IMR-90 (cell line): Measurements from ENCODE around the gene RAI14. TPM values are rescaled to one million over a fixed set of nuclear protein-coding genes. Genes with fewer than 3 reads are reported as not detected.

Source experiments
- ATAC-seq: fragments of 200-7000 bp; cut with Tn5 transposase; 2 replicates; pipeline ENCODE4 v1.9.1; 2020; ENCODE audit warnings: low read depth, mild to moderate bottlenecking, moderate library complexity
- BruUV-seq: library from RNA; stranded (reverse); fragments of 400-500 nt; replicated peaks from 2 replicates; lab custom pipeline; 2021; lab: Mats Ljungman, UMichigan
- CTCF ChIA-PET: fragments of 300-600 bp; formaldehyde crosslinking; extraction: SDS; loops from one replicate; lab custom pipeline; 2021; ENCODE audit warnings: antibody characterized with exemption; lab: Yijun Ruan, JAX
- POLR2A ChIA-PET: fragments of 300-600 bp; sonication (Branson Sonifier 250); formaldehyde crosslinking; loops from one replicate; lab custom pipeline; 2022; ENCODE audit warnings: antibody characterized with exemption; ENCODE audit not compliant: unreplicated experiment; lab: Charles Lee
- DNase-seq: peaks from one replicate; pipeline ENCODE4 v3.0.0; 2013
- H2AFZ ChIP-seq: replicated peaks from 2 replicates; pipeline ENCODE3; 2013; ENCODE audit warnings: low read length, mild to moderate bottlenecking; ENCODE audit not compliant: poor library complexity
- H2AK5ac ChIP-seq: 2 replicates; pipeline ENCODE4 v1.6.1; 2013; ENCODE audit warnings: low read depth, low read length, inconsistent platforms
- H2AK9ac ChIP-seq: replicated peaks from 2 replicates; pipeline ENCODE3; 2013; ENCODE audit warnings: mild to moderate bottlenecking, low read depth, low read length, moderate library complexity; ENCODE audit not compliant: poor library complexity
- H2BK120ac ChIP-seq: 2 replicates; pipeline ENCODE4 v1.6.1; 2013; ENCODE audit warnings: low read depth, low read length, inconsistent platforms
- H2BK15ac ChIP-seq: 3 replicates; pipeline ENCODE4 v1.6.1; 2013; ENCODE audit warnings: low read depth, low read length, inconsistent platforms
- H2BK20ac ChIP-seq: 2 replicates; pipeline ENCODE4 v1.6.1; 2013; ENCODE audit warnings: low read depth, mild to moderate bottlenecking, inconsistent platforms, low read length, moderate library complexity
- H2BK5ac ChIP-seq: 2 replicates; pipeline ENCODE4 v1.6.1; 2013; ENCODE audit warnings: mild to moderate bottlenecking, low read depth, low read length, inconsistent platforms; ENCODE audit not compliant: poor library complexity, severe bottlenecking
- H3K14ac ChIP-seq: replicated peaks from 2 replicates; pipeline ENCODE4 v1.6.1; 2013; ENCODE audit warnings: low read depth, low read length, inconsistent platforms
- H3K18ac ChIP-seq: 2 replicates; pipeline ENCODE4 v1.6.1; 2013; ENCODE audit warnings: low read depth, low read length, control low read depth
- H3K23ac ChIP-seq: 2 replicates; pipeline ENCODE4 v1.6.1; 2013; ENCODE audit warnings: low read depth, low read length, inconsistent platforms
- H3K27ac ChIP-seq: 2 replicates; pipeline ENCODE4 v1.5.1; 2013; ENCODE audit warnings: mild to moderate bottlenecking, control low read depth, low read length; ENCODE audit not compliant: insufficient read depth
- H3K27me3 ChIP-seq: 2 replicates; pipeline ENCODE4 v1.6.1; 2013; ENCODE audit warnings: low read length; ENCODE audit not compliant: control insufficient read depth, insufficient read depth
- H3K36me3 ChIP-seq: 2 replicates; pipeline ENCODE4 v1.6.1; 2013; ENCODE audit warnings: low read length, mixed read lengths; ENCODE audit not compliant: control insufficient read depth, insufficient read depth
- H3K4ac ChIP-seq: 2 replicates; pipeline ENCODE4 v1.6.1; 2013; ENCODE audit warnings: low read depth, low read length, inconsistent platforms
- H3K4me1 ChIP-seq: 2 replicates; pipeline ENCODE4 v1.6.1; 2013; ENCODE audit warnings: low read length, mixed read lengths; ENCODE audit not compliant: control insufficient read depth, insufficient read depth
- H3K4me2 ChIP-seq: 2 replicates; pipeline ENCODE4 v1.6.1; 2013; ENCODE audit warnings: low read depth, mild to moderate bottlenecking, control low read depth, low read length, moderate library complexity
- H3K4me3 ChIP-seq: 2 replicates; pipeline ENCODE4 v1.5.1; 2013; ENCODE audit warnings: low read depth, mild to moderate bottlenecking, control low read depth, low read length, moderate library complexity; ENCODE audit not compliant: insufficient read depth
- H3K56ac ChIP-seq: 2 replicates; pipeline ENCODE4 v1.6.1; 2013; ENCODE audit warnings: low read length, inconsistent platforms; ENCODE audit not compliant: insufficient read depth; ENCODE audit errors: extremely low read depth
- H3K79me1 ChIP-seq, 2 experiments: 2 replicates each; pipeline ENCODE4 v1.6.1; 2013; ENCODE audit warnings: low read length in 2 of 2, inconsistent platforms in 1 of 2, low read depth in 1 of 2
- H3K9ac ChIP-seq: 2 replicates; pipeline ENCODE4 v1.6.1; 2013; ENCODE audit warnings: low read depth, low read length, control low read depth
- H3K9me1 ChIP-seq: 2 replicates; pipeline ENCODE4 v1.6.1; 2013; ENCODE audit warnings: low read length, inconsistent platforms; ENCODE audit not compliant: insufficient read depth
- H3K9me3 ChIP-seq: 2 replicates; pipeline ENCODE4 v1.6.1; 2013; ENCODE audit warnings: low read length; ENCODE audit not compliant: control insufficient read depth, insufficient read depth
- H4K20me1 ChIP-seq: 2 replicates; pipeline ENCODE4 v1.6.1; 2013; ENCODE audit warnings: low read length, inconsistent platforms; ENCODE audit not compliant: insufficient read depth
- H4K5ac ChIP-seq: 2 replicates; pipeline ENCODE4 v1.6.1; 2013; ENCODE audit warnings: mild to moderate bottlenecking, low read depth, low read length, control low read depth
- H4K8ac ChIP-seq, 2 experiments: 2 replicates each; pipeline ENCODE4 v1.6.1; 2013; ENCODE audit warnings: low read depth in 2 of 2, low read length in 2 of 2, control low read depth in 1 of 2, inconsistent platforms in 1 of 2
- H4K91ac ChIP-seq: 2 replicates; pipeline ENCODE4 v1.6.1; 2013; ENCODE audit warnings: low read depth, low read length, inconsistent platforms; ENCODE audit not compliant: insufficient read depth
- BHLHE40 ChIP-seq: fragments of 150-350 bp; IDR thresholded peaks from 2 replicates; pipeline ENCODE4 v1.6.1; 2016; ENCODE audit warnings: mild to moderate bottlenecking, low read depth, low read length
- CEBPB ChIP-seq: IDR thresholded peaks from 2 replicates; pipeline ENCODE4 v1.6.1; 2012; ENCODE audit warnings: low read depth, low read length, improper control_type of control experiment
- CHD1 ChIP-seq: IDR thresholded peaks from 2 replicates; pipeline ENCODE4 v1.6.1; 2012; ENCODE audit warnings: low read depth, low read length, improper control_type of control experiment
- ELK1 ChIP-seq: fragments of 150-350 bp; IDR thresholded peaks from 2 replicates; pipeline ENCODE4 v1.6.1; 2016; ENCODE audit warnings: low read depth, mild to moderate bottlenecking, low read length, moderate library complexity, borderline replicate concordance
- MAFK ChIP-seq: IDR thresholded peaks from 2 replicates; pipeline ENCODE4 v1.6.1; 2012; ENCODE audit warnings: low read depth, low read length, improper control_type of control experiment
- MAZ ChIP-seq: IDR thresholded peaks from 2 replicates; pipeline ENCODE4 v1.6.1; 2012; ENCODE audit warnings: low read depth, mild to moderate bottlenecking, low read length, improper control_type of control experiment, moderate library complexity, borderline replicate concordance
- MXI1 ChIP-seq: IDR thresholded peaks from 2 replicates; pipeline ENCODE4 v1.6.1; 2012; ENCODE audit warnings: low read depth, mild to moderate bottlenecking, low read length, moderate library complexity, borderline replicate concordance
- NFE2L2 ChIP-seq: fragments of 150-350 bp; IDR thresholded peaks from 2 replicates; pipeline ENCODE4 v1.6.1; 2016; ENCODE audit warnings: low read depth, mild to moderate bottlenecking, low read length
- POLR2A ChIP-seq: IDR thresholded peaks from 2 replicates; pipeline ENCODE4 v1.6.1; 2012; ENCODE audit warnings: mild to moderate bottlenecking, low read depth, low read length
- RAD21 ChIP-seq: IDR thresholded peaks from 2 replicates; pipeline ENCODE4 v1.6.1; 2012; ENCODE audit warnings: low read length, improper control_type of control experiment
- RCOR1 ChIP-seq: IDR thresholded peaks from 2 replicates; pipeline ENCODE4 v1.6.1; 2012; ENCODE audit warnings: mild to moderate bottlenecking, low read length, improper control_type of control experiment; ENCODE audit not compliant: insufficient replicate concordance
- RFX5 ChIP-seq: IDR thresholded peaks from 2 replicates; pipeline ENCODE4 v1.8.0; 2012; ENCODE audit warnings: low read depth, mild to moderate bottlenecking, low read length, moderate library complexity
- SMC3 ChIP-seq: fragments of 150-350 bp; IDR thresholded peaks from 2 replicates; pipeline ENCODE4 v1.6.1; 2016; ENCODE audit warnings: low read depth, mild to moderate bottlenecking, antibody characterized with exemption, low read length, moderate library complexity
- whole genome bisulfite sequencing, 2 experiments: methylation state at CpG; one replicate each; pipeline versions ENCODE4 v1.1.5 to v1.1.7; 2013; ENCODE audit warnings: missing lambda C conversion rate in 2 of 2; ENCODE audit not compliant: insufficient read length in 1 of 2; ENCODE audit errors: extremely low coverage in 2 of 2; 5-methylcytosine and 5-hydroxymethylcytosine counted together
- dilution Hi-C: fragments of 300-500 bp; cut with HindIII; formaldehyde crosslinking; loops from one replicate; pipeline ENCODE4 v1.14.3; 2018; ENCODE audit warnings: low sequenced_read_pairs; ENCODE audit not compliant: unreplicated experiment
- in situ Hi-C: fragments of 300-500 bp; cut with MboI; formaldehyde crosslinking; loops from 3 replicates; pipeline ENCODE4 v1.14.3; 2019; ENCODE audit warnings: low sequenced_read_pairs, inconsistent platforms, mixed read lengths
- intact Hi-C: fragments of 100-400 bp; cut with micrococcal nuclease; formaldehyde crosslinking; loops from 2 replicates; pipeline ENCODE4 v1.10.0; 2022
- polyA plus RNA-seq, 3 experiments: library from polyadenylated mRNA; depleted of rRNA; stranded (reverse); fragments of >200 nt; gene quantifications; 2 replicates each; pipeline ENCODE4 v1.2.3, GENCODE V29; 2012; ENCODE audit warnings: low replicate concordance in 1 of 3
- total RNA-seq: library from RNA; depleted of rRNA; stranded (reverse); fragments of >200 nt; gene quantifications from 2 replicates; pipeline ENCODE4 v1.2.3, GENCODE V29; 2012
- TF ChIP-seq, protein P1 (sequence below): conservative IDR thresholded peaks from 2 replicates; pipeline ENCODE4 v1.5.1; 2012; ENCODE audit warnings: mild to moderate bottlenecking, low read depth, low read length, improper control_type of control experiment
- TF ChIP-seq, protein P2 (sequence below): fragments of 150-350 bp; IDR thresholded peaks from 2 replicates; pipeline ENCODE4 v1.6.1; 2017; ENCODE audit warnings: mild to moderate bottlenecking, antibody characterized with exemption, low read length, low read depth

RAI14 gene
- total and polyA plus RNA-seq, 2 of the 4 experiments (the other 2 are of a cell fraction): 221 to 267 TPM

DNA sequence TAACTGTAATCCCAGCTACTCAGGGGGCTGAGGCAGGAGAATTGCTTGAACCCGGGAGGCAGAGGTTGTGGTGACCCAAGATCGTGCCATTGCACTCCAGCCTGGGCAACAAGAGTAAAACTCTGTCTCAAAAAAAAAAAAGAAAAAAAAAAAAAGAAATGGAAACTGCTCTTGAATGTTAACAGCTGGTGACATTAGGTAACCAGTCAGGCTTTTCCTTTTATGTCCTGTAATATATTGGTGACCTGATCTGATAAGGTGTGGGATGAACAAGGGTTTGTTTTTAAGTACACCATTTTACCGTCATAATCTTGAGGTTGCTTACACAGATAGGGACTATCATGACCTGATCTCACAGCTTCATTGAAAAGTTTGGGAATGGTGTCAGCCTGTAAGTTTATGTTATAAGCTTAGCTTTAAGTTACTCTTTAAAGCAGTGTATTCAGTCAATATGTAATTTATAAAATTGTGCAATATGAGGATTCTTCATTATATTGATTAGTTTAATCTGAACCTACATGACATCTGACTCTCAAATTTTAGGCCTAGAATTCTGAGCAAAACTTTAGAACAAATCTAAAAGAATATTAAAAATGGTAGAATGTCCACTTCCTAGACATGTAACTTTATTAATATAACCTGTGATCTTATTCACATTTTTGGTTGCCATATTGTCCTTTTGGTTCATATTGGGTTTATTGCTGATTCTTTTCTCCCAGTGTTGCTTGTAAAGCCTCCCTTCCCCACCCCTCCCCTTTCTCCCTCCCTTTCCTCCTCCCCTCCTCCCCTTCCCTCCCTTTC, 41.4 kb downstream of the RAI14 start:
- H2BK20ac ChIP-seq: no peak overlapping the region
- no peak overlapping the region for H2BK15ac ChIP-seq
- ChIA-PET CTCF (interaction anchor here (0.7 kb wide), 2 partner anchors 9 to 11 kb away, joined by 5 read pairs; no protein-coding TSS in a partner anchor), POLR2A (interaction anchor here (0.6 kb wide), 1 partner anchor 248 kb away, joined by 4 read pairs; no protein-coding TSS in a partner anchor)
- H3K27me3 ChIP-seq: no peaks in the 10 kb centered on the region
- no peak overlapping the region for H3K9ac ChIP-seq
- no peak for ATAC-seq
- no peak overlapping the region for H4K91ac ChIP-seq
- H2AFZ ChIP-seq: no peak overlapping the region
- no peak overlapping the region for H3K56ac ChIP-seq
- no peak overlapping the region for H3K14ac ChIP-seq
- H2AK9ac ChIP-seq: no peak overlapping the region
- H3K4ac ChIP-seq: no peak overlapping the region
- H2AK5ac ChIP-seq: no peak overlapping the region
- H4K5ac ChIP-seq: no peak overlapping the region
- H3K4me3 ChIP-seq: no peak overlapping the region
- peaks cover 34% of the 10 kb centered on the region for H3K36me3 ChIP-seq
- H3K18ac ChIP-seq: no peak overlapping the region
- H2BK120ac ChIP-seq: no peak overlapping the region
- no peak overlapping the region for H3K4me2 ChIP-seq
- intact Hi-C loops (no loop called here), dilution Hi-C loops (no loop called here), in situ Hi-C loops (no loop called here)
- H3K27ac ChIP-seq: no peak overlapping the region
- H3K9me3 ChIP-seq: no peaks in the 10 kb centered on the region
- H4K20me1 ChIP-seq: peaks cover 93% of the 10 kb centered on the region
- DNase-seq: no peak
- peaks cover 33 to 84% of the 10 kb centered on the region in 2 experiments for H3K79me1 ChIP-seq
- peak overlapping the region; percentile 24 for H2BK5ac ChIP-seq
- BruUV-seq: no TSS peak
- peaks cover 39% of the 10 kb centered on the region for H3K9me1 ChIP-seq
- no peak overlapping the region for H3K23ac ChIP-seq
- peaks cover 27% of the 10 kb centered on the region for H3K4me1 ChIP-seq
- no CpG with 5 or more reads among the region's 3 CpGs for WGBS, 2 experiments
- no peak overlapping the region for H4K8ac ChIP-seq
- TF ChIP-seq RFX5 (no peak), POLR2A (no peak), CHD1 (no peak), SMC3 (no peak), MAZ (no peak), MXI1 (no peak), ELK1 (no peak), BHLHE40 (no peak), RCOR1 (no peak), CEBPB (no peak), MAFK (no peak), RAD21 (no peak), NFE2L2 (no peak)
- TF ChIP-seq, protein P1, sequence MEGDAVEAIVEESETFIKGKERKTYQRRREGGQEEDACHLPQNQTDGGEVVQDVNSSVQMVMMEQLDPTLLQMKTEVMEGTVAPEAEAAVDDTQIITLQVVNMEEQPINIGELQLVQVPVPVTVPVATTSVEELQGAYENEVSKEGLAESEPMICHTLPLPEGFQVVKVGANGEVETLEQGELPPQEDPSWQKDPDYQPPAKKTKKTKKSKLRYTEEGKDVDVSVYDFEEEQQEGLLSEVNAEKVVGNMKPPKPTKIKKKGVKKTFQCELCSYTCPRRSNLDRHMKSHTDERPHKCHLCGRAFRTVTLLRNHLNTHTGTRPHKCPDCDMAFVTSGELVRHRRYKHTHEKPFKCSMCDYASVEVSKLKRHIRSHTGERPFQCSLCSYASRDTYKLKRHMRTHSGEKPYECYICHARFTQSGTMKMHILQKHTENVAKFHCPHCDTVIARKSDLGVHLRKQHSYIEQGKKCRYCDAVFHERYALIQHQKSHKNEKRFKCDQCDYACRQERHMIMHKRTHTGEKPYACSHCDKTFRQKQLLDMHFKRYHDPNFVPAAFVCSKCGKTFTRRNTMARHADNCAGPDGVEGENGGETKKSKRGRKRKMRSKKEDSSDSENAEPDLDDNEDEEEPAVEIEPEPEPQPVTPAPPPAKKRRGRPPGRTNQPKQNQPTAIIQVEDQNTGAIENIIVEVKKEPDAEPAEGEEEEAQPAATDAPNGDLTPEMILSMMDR: no peak
- TF ChIP-seq, protein P2, sequence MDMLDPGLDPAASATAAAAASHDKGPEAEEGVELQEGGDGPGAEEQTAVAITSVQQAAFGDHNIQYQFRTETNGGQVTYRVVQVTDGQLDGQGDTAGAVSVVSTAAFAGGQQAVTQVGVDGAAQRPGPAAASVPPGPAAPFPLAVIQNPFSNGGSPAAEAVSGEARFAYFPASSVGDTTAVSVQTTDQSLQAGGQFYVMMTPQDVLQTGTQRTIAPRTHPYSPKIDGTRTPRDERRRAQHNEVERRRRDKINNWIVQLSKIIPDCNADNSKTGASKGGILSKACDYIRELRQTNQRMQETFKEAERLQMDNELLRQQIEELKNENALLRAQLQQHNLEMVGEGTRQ: no peak
